Duodenal mucosa (tissue), 2 donors: ENCODE data around the gene KHDC3L.
"Not testable (repeated sequence)": the region's sequence is repeated elsewhere in the genome, so short reads cannot be mapped to it uniquely, and the experiment has no call there.

Experiments
- H3K27ac ChIP-seq: one replicate; pipeline ENCODE4 v1.7.0; 2013; ENCODE audit warnings: low read depth, low read length
- H3K27me3 ChIP-seq, 2 donors: one replicate each; pipeline ENCODE4 v1.7.0; 2013; ENCODE audit warnings: low read length in 2 of 2, control low read depth in 1 of 2; ENCODE audit not compliant: insufficient read depth in 2 of 2, control insufficient read depth in 1 of 2
- H3K36me3 ChIP-seq, 2 donors: one replicate each; pipeline ENCODE4 v1.7.0; 2013; ENCODE audit warnings: low read length in 2 of 2, control low read depth in 1 of 2; ENCODE audit not compliant: insufficient read depth in 2 of 2, control insufficient read depth in 1 of 2
- H3K4me1 ChIP-seq, 2 donors: one replicate each; pipeline ENCODE4 v1.7.0; 2013; ENCODE audit warnings: low read length in 2 of 2, control low read depth in 1 of 2; ENCODE audit not compliant: insufficient read depth in 2 of 2, control insufficient read depth in 1 of 2
- H3K4me3 ChIP-seq, 2 donors: one replicate each; pipeline ENCODE4 v1.7.0; 2013; ENCODE audit warnings: low read length in 2 of 2, low read depth in 1 of 2
- H3K9ac ChIP-seq, 2 donors: one replicate each; pipeline ENCODE4 v1.7.0; 2013; ENCODE audit warnings: low read length in 2 of 2, low read depth in 1 of 2
- H3K9me3 ChIP-seq, 2 donors: one replicate each; pipeline ENCODE4 v1.7.0; 2013; ENCODE audit warnings: low read length in 2 of 2, control low read depth in 1 of 2; ENCODE audit not compliant: control insufficient read depth in 1 of 2

Gene KHDC3L

DNA sequence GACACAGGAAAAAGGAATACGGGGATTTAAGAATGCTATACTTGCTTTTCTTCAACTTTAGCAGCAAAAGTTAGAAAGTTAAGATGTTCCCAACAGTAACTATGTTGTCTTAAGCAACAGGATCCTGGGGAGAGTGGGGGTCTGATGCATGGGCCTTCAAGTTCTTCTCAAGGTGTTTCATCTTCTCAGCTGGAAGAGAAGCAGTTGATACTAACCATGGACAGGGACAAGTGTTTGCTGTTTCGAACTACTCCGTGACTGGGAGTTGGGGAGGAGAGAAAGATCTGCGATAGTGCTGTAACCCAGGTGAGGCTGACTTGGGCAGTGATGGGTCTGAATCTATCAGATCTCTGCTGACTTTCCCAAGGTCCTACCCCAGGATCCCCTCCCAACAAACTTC is 6.2 kb downstream of the KHDC3L start:
- Histone ChIP-seq H3K4me3 (no peak overlapping the region), H3K4me1 (no peaks in the 10 kb centered on the region)

DNA sequence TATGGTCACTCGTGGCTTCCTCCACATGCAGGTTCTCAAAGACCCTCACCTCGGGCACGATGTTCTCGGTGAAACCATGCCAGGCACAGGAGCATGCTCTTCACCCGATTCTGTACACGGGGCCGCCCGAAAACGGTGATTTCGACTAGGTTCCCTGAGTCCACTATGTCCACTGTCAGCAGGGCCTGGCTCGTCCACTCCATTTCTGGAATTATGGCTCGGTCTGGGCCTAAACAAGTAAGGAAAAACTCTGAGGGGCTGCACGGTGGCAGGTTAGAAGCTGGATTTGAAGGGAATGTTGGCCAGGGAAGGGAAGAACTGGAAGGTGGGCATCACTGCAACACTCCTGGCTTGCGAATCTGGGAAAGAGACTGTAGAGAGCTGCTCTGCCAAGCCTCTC is 6.7 kb downstream of the KHDC3L start:
- Histone ChIP-seq H3K4me3 (no peak overlapping the region), H3K36me3 (no peaks in the 10 kb centered on the region), H3K9ac (no peak overlapping the region), H3K27me3 (no peaks in the 10 kb centered on the region), H3K9me3 (peaks cover 0 to 9% of the 10 kb centered on the region in 2 donors), H3K27ac (no peak overlapping the region), H3K4me1 (no peaks in the 10 kb centered on the region)

More for the DNA sequence above, 6.2 kb downstream of the KHDC3L start:
- no peak overlapping the region for H3K9ac ChIP-seq
- no peak overlapping the region for H3K27ac ChIP-seq
- peaks cover 0 to 9% of the 10 kb centered on the region in 2 donors for H3K9me3 ChIP-seq
- no peaks in the 10 kb centered on the region for H3K27me3 ChIP-seq
- H3K36me3 ChIP-seq, result no peaks in the 10 kb centered on the region

DNA sequence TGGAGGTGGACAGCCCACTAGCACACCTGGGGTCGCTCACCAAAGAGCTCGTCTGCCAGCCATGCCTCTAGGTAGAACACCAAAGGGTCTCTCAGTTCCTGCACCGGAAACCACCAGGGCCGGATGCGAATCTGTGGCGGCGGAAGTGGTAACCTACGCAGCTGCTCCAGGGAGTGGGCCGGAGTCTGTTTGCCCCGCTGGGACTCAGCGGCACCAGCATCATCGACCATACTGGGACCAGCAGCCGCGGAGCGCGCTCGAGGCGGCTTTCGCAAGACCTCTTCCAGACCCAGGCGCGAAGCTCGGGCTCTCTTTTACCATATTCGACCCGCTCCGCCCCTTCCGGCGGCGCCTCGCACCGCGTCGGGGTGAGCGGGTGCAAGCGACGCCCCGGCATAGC is 7.1 kb downstream of the KHDC3L start, which contains the start of gene OOEP:
TSS of gene OOEP (minus strand) at position 335 of the 400 bp plus-strand sequence. CDS start at position 230, 105 bp downstream.
- H3K4me1 ChIP-seq, result no peaks in the 10 kb centered on the region
- H3K36me3 ChIP-seq, result no peaks in the 10 kb centered on the region
- H3K4me3 ChIP-seq, result no peak within 1 kb of the TSS
- H3K27ac ChIP-seq, result no peak within 1 kb of the TSS
- H3K9me3 ChIP-seq, result peaks cover 0 to 9% of the 10 kb centered on the region in 2 donors
- H3K9ac ChIP-seq, result no peak within 1 kb of the TSS
- H3K27me3 ChIP-seq, result no peaks in the 10 kb centered on the region

DNA sequence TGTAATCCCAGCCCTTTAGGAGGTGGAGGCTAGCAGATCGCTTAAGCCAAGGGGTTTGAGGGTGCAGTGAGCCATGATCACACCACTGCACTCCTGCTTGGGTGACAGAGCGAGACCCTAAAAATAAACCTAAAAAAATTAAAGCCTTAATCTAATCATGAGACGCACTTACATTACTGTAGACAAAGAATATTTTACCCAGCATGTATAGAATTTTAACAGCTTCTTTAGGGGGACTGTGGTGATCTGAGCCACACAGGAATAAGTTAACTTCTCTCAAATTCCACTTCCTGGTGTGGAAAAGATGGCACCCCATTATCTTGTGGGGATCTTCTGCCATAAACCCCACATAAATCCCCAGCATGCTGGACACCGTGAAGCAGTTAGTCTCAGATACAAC is 9.5 kb downstream of the KHDC3L start:
- Histone ChIP-seq H3K9me3 (peaks cover 0 to 9% of the 10 kb centered on the region in 2 donors), H3K27me3 (no peaks in the 10 kb centered on the region), H3K9ac (no peak overlapping the region), H3K4me3 (no peak overlapping the region), H3K4me1 (no peaks in the 10 kb centered on the region), H3K27ac (no peak overlapping the region), H3K36me3 (no peaks in the 10 kb centered on the region)

DNA sequence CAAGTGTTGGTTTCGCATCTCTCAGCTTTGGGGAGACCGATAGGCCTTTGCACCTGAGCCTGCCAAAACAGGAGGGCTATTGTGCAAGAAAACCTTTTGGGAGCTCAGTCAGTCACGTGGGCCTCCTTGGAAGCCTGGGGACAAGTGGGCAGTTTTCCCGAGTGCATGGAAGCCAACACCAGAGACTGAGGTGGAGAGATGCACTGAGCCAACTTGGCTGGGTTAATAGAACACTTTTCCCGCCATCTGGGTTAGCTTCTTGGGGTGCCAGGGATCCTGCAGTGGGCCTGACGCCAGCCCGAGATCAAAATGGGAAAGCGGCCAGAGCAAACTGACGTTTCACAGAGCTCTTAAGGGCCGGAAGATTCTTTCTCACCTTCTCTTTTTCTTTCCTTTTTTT is 10.1 kb downstream of the KHDC3L start:
- Histone ChIP-seq H3K9ac (no peak overlapping the region), H3K9me3 (peaks cover 0 to 9% of the 10 kb centered on the region in 2 donors), H3K4me1 (no peaks in the 10 kb centered on the region), H3K27ac (no peak overlapping the region), H3K4me3 (no peak overlapping the region), H3K36me3 (no peaks in the 10 kb centered on the region), H3K27me3 (no peaks in the 10 kb centered on the region)

DNA sequence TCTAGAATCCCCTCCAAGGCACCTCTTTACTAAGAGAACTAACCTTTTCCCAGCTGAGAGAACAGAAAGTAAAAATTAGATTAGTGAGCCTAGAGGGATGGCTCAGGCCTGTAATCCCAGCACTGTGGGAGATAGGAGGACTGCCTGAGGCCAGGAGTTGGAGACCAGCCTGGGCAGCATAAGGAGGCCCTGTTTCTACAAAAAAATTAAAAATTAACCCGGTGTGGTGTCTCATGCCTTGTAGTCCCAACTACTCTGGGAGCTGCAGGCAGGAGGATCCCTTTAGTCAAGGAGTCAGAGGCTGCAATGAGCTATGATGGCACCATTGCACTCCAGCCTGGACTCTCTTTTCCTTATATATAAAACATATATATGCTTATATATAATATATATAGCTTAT is 12.8 kb downstream of the KHDC3L start:
- Histone ChIP-seq H3K36me3 (no peaks in the 10 kb centered on the region), H3K4me1 (no peaks in the 10 kb centered on the region), H3K27ac (no peak overlapping the region), H3K4me3 (no peak overlapping the region), H3K27me3 (no peaks in the 10 kb centered on the region), H3K9me3 (peaks cover 0 to 9% of the 10 kb centered on the region in 2 donors), H3K9ac (no peak overlapping the region)

DNA sequence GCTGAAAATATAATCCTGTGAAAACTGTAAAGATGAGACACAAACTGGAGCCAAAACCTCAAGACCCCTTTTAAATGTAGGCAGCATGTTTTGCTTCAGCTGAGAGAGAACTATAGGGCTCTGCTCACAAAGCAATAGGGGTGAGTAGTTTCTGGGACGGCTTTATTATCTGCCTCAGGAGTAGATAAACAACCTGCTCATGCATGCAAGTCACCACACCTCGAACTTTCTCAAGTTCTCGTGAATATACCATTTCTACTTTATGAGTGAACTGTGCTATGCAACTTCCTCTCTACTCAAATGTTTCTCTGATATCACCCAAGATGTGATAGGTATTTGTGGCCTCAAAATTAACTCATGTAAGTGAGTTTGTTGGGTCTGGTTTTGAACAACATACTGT is 14.8 kb downstream of the KHDC3L start:
- no peak overlapping the region for H3K4me3 ChIP-seq
- no peaks in the 10 kb centered on the region for H3K4me1 ChIP-seq
- no peaks in the 10 kb centered on the region for H3K36me3 ChIP-seq
- no peak overlapping the region for H3K9ac ChIP-seq
- no peak overlapping the region for H3K27ac ChIP-seq
- peaks cover 0 to 4% of the 10 kb centered on the region in 2 donors for H3K9me3 ChIP-seq
- no peaks in the 10 kb centered on the region for H3K27me3 ChIP-seq

DNA sequence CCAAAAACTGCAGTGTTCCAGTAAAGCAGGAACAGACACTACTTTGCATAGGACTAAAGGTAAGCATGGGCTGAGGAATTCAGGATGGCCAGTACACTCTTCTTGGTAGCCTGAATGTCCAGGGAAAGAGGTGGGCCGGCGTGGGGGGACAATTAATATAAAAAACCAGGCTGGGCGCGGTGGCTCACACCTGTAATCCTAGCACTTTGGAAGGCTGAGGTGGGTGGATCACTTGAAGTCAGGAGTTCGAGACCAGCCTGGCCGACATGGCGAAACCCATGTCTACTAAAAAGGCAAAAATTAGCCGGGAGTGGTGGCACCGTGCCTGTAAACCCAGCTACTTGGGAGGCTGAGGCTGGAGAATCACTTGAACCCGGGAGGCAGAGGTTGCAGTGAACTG is 19.1 kb downstream of the KHDC3L start:
- H3K4me3 ChIP-seq, H3K27me3 ChIP-seq, H3K27ac ChIP-seq, H3K9ac ChIP-seq, H3K9me3 ChIP-seq, H3K36me3 ChIP-seq, H3K4me1 ChIP-seq: not testable (repeated sequence)

DNA sequence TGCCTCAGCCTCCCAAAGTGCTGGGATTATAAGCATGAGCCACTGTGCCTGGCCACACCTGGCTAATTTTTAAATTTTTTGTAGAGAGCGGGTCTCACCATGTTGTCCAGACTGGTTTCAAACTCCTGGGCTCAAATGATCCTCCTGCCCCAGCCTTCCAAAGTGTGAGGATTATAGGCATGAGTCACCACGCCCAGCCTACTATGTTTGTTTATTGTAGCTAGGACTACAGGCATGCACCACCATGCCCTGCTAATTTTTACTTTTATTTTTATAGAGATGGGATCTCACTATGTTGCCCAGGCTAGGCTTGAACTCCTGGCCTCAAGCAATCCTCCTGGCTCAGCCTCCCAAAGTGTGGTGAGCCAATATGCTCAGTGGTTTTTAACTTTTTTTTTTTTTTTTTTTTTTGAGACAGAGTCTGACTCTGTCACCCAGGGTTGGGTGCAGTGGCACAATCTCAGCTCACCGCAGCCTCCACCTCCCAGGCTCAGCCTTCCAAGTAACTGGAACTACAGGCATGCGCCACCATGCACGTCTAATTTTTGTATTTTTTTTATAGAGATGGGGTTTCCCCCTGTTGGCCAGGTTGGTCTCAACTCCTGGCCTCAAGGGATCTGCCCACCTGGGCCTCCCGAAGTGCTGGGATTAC is 20.1 kb downstream of the KHDC3L start:
- no peaks in the 10 kb centered on the region for H3K27me3 ChIP-seq
- H3K9ac ChIP-seq, result no peak overlapping the region
- H3K4me1 ChIP-seq, result no peaks in the 10 kb centered on the region

DNA sequence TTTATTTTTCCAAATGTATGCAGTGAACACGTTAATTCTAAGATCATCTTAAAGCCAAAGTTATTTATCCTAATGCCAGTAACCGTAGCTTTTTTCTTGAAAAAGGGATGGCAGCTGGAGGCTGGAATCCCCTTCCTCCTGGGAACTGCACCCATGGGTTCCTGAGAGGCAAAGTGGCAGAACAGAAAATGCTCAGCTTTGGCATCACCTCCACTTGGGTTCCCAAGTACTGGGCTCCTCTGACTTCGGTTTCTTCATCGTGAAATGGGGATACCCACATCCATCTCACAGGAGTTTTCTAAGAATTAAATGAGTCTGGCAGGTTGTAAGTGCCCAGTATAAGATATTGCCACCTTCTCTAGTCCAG is 26.0 kb downstream of the KHDC3L start:
- Histone ChIP-seq H3K27me3 (no peaks in the 10 kb centered on the region), H3K9ac (peak overlapping the region; percentile 70 to 85), H3K9me3 (no peaks in the 10 kb centered on the region), H3K4me3 (peak overlapping the region; percentile 82 to 86), H3K27ac (no peak overlapping the region), H3K36me3 (no peaks in the 10 kb centered on the region), H3K4me1 (peaks cover 4 to 5% of the 10 kb centered on the region in 2 donors)

More for the DNA sequence above, 20.1 kb downstream of the KHDC3L start:
- H3K36me3 ChIP-seq, result no peaks in the 10 kb centered on the region
- no peaks in the 10 kb centered on the region for H3K9me3 ChIP-seq
- H3K27ac ChIP-seq, result no peak overlapping the region
- H3K4me3 ChIP-seq, result no peak overlapping the region
